PFSK-1 (cell line): ENCODE data around the gene ST8SIA4.

ENCODE experiments used
- FOXP2 ChIP-seq: optimal IDR thresholded peaks from 2 replicates; pipeline ENCODE3; 2011; ENCODE audit warnings: borderline replicate concordance, control low read depth, inconsistent platforms; ENCODE audit not compliant: insufficient read depth; ENCODE audit errors: extremely low read length, extremely low read depth
- POLR2AphosphoS5 ChIP-seq: IDR thresholded peaks from 2 replicates; pipeline ENCODE4 v1.6.1; 2012; ENCODE audit warnings: low read depth, mild to moderate bottlenecking, control low read depth, low read length, moderate library complexity
- REST ChIP-seq, 2 experiments: IDR thresholded peaks; 2 replicates each; pipeline versions ENCODE4 v1.6.1 to v1.8.0; 2011 to 2012; ENCODE audit warnings: low read depth in 2 of 2, low read length in 2 of 2, control low read depth in 1 of 2, inconsistent platforms in 1 of 2, mild to moderate bottlenecking in 1 of 2, moderate library complexity in 1 of 2; ENCODE audit not compliant: insufficient read depth in 1 of 2
- SIN3A ChIP-seq: IDR thresholded peaks from 2 replicates; pipeline ENCODE4 v1.6.1; 2012; ENCODE audit warnings: mild to moderate bottlenecking, low read length, moderate library complexity, borderline replicate concordance; ENCODE audit not compliant: insufficient read depth
- TAF1 ChIP-seq: IDR thresholded peaks from 2 replicates; pipeline ENCODE4 v1.6.1; 2012; ENCODE audit warnings: low read length, control low read depth, borderline replicate concordance; ENCODE audit not compliant: insufficient read depth

GRCh38 chr5:100856462-100856861, 46.6 kb downstream of the ST8SIA4 start:
- no peak for TF ChIP-seq POLR2AphosphoS5
- TF ChIP-seq SIN3A, result no peak
- TF ChIP-seq REST (IDR thresholded peaks at IDR 0.05; ENCODE audit: insufficient read depth in 1 of 2, low read depth in 2 of 2, low read length in 2 of 2), result no peak
- TF ChIP-seq FOXP2, result no peak
- no peak for TF ChIP-seq TAF1
